ENCODE data around the gene PGA5. TPM values are rescaled to one million over a fixed set of nuclear protein-coding genes. Genes with fewer than 3 reads are reported as not detected.

Gene PGA5
- total and polyA plus RNA-seq, 10 donors = 0.06 to 3.3 (median 1.4) TPM; not detected in 1

DNA sequence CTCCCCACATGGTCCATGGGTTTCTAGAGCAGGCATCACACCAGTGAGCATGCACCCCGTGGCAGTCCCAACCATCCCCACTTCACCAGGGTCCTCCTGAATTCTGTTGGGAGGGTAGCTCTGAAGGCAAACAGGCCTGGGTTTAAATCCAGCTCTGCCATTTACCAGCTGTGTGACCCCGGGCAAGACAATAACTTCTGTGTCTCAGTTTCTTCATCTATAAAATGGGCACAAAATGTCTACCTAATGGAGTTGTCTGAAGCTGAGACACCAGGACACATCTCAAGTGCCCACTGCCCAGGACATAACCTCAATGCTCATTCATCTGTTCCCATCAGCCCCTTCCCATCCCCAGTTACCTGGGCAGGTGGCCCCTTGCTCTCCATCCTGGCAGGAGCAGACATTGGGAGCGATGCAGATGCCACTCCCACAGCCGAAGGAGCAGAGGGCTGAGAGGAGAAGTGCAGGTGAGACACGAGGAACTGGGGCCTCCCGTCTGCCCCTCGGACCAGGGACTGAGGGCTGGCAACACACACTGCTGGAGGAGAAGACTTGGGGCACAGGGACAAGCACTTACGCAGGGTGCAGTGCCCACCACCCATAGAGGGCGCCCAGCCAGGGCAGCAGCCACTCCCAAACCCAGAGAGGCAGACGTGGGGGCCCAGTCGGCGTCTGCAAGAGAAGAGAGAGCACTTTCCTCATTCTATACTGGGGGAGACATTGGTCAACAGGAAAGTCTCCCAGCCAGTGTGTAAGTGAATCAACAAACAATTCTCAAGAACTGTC, 50.1 kb downstream of the PGA5 start:
- no peak for DNase-seq
- no peaks in the 10 kb centered on the region for H3K36me3 ChIP-seq
- peaks cover 8 to 29% (median 25%) of the 10 kb centered on the region in 6 donors for H3K4me1 ChIP-seq
- peaks cover 0 to 36% (median 6%) of the 10 kb centered on the region in 7 donors for H3K27me3 ChIP-seq (replicated peaks in 1 of 7)
- WGBS, 5 donors = 83 to 95% (median 88%) methylated on average over 10 to 12 of the region's 12 CpGs
- no peak overlapping the region for H3K27ac ChIP-seq
- TF ChIP-seq, protein P1, sequence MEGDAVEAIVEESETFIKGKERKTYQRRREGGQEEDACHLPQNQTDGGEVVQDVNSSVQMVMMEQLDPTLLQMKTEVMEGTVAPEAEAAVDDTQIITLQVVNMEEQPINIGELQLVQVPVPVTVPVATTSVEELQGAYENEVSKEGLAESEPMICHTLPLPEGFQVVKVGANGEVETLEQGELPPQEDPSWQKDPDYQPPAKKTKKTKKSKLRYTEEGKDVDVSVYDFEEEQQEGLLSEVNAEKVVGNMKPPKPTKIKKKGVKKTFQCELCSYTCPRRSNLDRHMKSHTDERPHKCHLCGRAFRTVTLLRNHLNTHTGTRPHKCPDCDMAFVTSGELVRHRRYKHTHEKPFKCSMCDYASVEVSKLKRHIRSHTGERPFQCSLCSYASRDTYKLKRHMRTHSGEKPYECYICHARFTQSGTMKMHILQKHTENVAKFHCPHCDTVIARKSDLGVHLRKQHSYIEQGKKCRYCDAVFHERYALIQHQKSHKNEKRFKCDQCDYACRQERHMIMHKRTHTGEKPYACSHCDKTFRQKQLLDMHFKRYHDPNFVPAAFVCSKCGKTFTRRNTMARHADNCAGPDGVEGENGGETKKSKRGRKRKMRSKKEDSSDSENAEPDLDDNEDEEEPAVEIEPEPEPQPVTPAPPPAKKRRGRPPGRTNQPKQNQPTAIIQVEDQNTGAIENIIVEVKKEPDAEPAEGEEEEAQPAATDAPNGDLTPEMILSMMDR (IDR thresholded peaks at IDR 0.05 in 8 of 11, conservative IDR thresholded peaks at IDR 0.05 in 3 of 11) = no peak
- TF ChIP-seq POLR2A (IDR thresholded peaks at IDR 0.05) = no peak
- no peak for TF ChIP-seq POLR2AphosphoS5 (IDR thresholded peaks at IDR 0.05)
- H3K9me3 ChIP-seq = no peaks in the 10 kb centered on the region
- intact Hi-C loops (cut with DNase I; ENCODE audit: low total_unique reads) = no loop called here
- no peak overlapping the region for H3K4me3 ChIP-seq

DNA sequence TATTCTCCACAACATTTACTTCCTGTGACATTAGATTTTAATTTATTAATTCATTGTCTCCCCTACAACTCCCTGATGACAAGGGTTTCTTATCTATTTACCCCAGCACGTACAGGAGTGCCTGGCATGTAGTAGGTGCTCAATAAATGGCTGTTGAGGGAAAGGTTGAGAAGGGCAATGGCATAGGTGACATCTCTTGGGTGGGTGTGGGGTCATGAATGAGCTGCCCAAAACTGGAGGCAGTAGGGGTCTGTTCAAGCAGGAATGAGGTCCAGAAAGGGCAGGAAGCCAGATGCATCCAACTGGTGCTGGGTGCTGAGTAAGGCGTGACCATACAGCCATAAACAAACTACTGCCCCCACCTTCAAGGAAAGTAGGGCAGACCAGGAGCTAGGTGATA, 51.4 kb downstream of the PGA5 start:
- H3K4me3 ChIP-seq = no peak overlapping the region
- WGBS, 5 donors = 86 to 100% (median 97%) methylated on average over 2 of the region's 2 CpGs
- no peak for TF ChIP-seq POLR2A (IDR thresholded peaks at IDR 0.05)
- TF ChIP-seq POLR2AphosphoS5 (IDR thresholded peaks at IDR 0.05) = no peak
- TF ChIP-seq, protein P1 (IDR thresholded peaks at IDR 0.05 in 8 of 11, conservative IDR thresholded peaks at IDR 0.05 in 3 of 11) = no peak
- peaks cover 0 to 36% (median 6%) of the 10 kb centered on the region in 7 donors for H3K27me3 ChIP-seq (replicated peaks in 1 of 7)
- H3K27ac ChIP-seq = no peak overlapping the region
- peaks cover 0 to 7% (median 0%) of the 10 kb centered on the region in 6 donors for H3K36me3 ChIP-seq
- DNase-seq = no peak
- peaks cover 8 to 30% (median 25%) of the 10 kb centered on the region in 6 donors for H3K4me1 ChIP-seq
- intact Hi-C loops (cut with DNase I; ENCODE audit: low total_unique reads) = no loop called here
- no peaks in the 10 kb centered on the region for H3K9me3 ChIP-seq

DNA sequence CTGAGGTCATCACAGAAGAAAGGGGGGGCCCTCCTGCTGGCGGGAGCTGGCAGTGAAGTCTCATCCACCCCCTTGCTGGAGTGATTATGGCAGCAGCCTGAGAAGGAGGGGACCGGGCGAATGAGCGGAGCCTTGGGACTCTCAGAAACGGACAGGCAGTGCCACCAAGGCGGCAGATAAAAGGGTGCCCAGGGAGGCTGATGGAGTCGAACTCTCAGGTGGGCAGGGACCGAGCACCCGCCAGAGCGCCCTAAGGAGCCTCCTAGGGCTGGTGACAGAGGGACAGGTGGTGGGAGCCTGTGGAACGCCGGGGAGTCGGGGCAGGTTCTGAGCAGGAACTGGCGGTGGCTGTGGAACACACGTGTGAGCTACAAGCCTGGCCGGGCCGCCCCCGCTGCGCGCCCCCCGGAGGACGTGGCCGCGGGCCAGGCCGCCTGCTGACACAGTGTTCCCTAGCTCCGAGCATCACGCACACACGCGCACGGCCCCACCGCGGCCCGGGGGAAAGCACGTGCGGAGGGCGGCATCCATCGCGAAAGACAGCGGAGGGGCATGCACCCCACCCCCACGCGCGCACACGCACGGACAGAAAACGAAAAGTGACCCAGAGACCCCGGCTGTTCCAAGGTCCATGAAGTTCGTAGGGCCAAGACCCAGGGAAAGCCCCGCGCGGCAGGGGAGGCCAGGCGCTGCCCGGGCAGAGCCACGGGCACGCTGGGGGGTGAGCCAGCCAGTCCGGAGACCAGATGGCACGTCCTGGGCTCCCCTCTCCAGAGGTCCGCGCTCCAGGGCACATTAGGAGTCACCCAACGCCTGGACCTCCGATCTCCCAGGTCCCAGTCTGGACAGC, 53.1 kb downstream of the PGA5 start:
- Histone ChIP-seq H3K36me3 (peaks cover 0 to 25% (median 3%) of the 10 kb centered on the region in 6 donors), H3K27ac (peak overlapping the region in 3 of 8 donors; percentile 29 to 40 (median 36)), H3K4me3 (peak overlapping the region; percentile 12 to 81 (median 53)), H3K9me3 (no peaks in the 10 kb centered on the region), H3K27me3 (replicated peaks in 1 of 7) (peaks cover 0 to 36% (median 6%) of the 10 kb centered on the region in 7 donors), H3K4me1 (peaks cover 8 to 42% (median 25%) of the 10 kb centered on the region in 6 donors)
- TF ChIP-seq POLR2A (IDR thresholded peaks at IDR 0.05) (no peak), POLR2AphosphoS5 (IDR thresholded peaks at IDR 0.05) (peak in 1 of 3 donors; percentile 61)
- TF ChIP-seq, protein P1 (IDR thresholded peaks at IDR 0.05 in 8 of 11, conservative IDR thresholded peaks at IDR 0.05 in 3 of 11) = no peak
- peak; percentile 79 for DNase-seq
- 1 to 9% (median 2%) methylated on average over 16 to 60 of the region's 60 CpGs for WGBS, 5 donors
- intact Hi-C loops (cut with DNase I; ENCODE audit: low total_unique reads) = no loop called here

Data from spleen (tissue), 11 donors.